ENCODE data around the gene CTDP1.
"Not testable (repeated sequence)": the region's sequence is repeated elsewhere in the genome, so short reads cannot be mapped to it uniquely, and the experiment has no call there.

Gene CTDP1

GRCh38 chr18:79725486-79725885, 45.9 kb downstream of the CTDP1 start:
- DNase-seq (ENCODE audit: low read depth in 2 of 2) = no peak

- DNase-seq (ENCODE audit: low read depth in 2 of 2) = no peak
Observed at GRCh38 chr18:79726721-79727120, 47.1 kb downstream of the CTDP1 start.

- no peak for DNase-seq (ENCODE audit: low read depth in 2 of 2)
Observed at GRCh38 chr18:79727211-79727610, 47.6 kb downstream of the CTDP1 start.

- DNase-seq (ENCODE audit: low read depth in 2 of 2) = no peak
Observed at GRCh38 chr18:79728931-79729586, 49.5 kb downstream of the CTDP1 start.

GRCh38 chr18:79729611-79730010, 50.0 kb downstream of the CTDP1 start:
- DNase-seq (ENCODE audit: low read depth in 2 of 2) = no peak

GRCh38 chr18:79730804-79731203, 51.2 kb downstream of the CTDP1 start:
- no peak for DNase-seq (ENCODE audit: low read depth in 2 of 2)

- not testable (repeated sequence) for DNase-seq (ENCODE audit: low read depth in 2 of 2)
Observed at GRCh38 chr18:79731881-79732720, 52.5 kb downstream of the CTDP1 start.

GRCh38 chr18:79732721-79733025, 53.1 kb downstream of the CTDP1 start:
- DNase-seq (ENCODE audit: low read depth in 2 of 2) = no peak

- no peak for DNase-seq (ENCODE audit: low read depth in 2 of 2)
Observed at GRCh38 chr18:79733135-79733701, 53.6 kb downstream of the CTDP1 start.

GRCh38 chr18:79733986-79734770, 54.6 kb downstream of the CTDP1 start:
- no peak for DNase-seq (ENCODE audit: low read depth in 2 of 2)

GRCh38 chr18:79735071-79735980, 55.7 kb downstream of the CTDP1 start:
- DNase-seq (ENCODE audit: low read depth in 2 of 2) = no peak

GRCh38 chr18:79736230-79736629, 56.6 kb downstream of the CTDP1 start:
- no peak for DNase-seq (ENCODE audit: low read depth in 2 of 2)

GRCh38 chr18:79736846-79737245, 57.2 kb downstream of the CTDP1 start:
- no peak for DNase-seq (ENCODE audit: low read depth in 2 of 2)

GRCh38 chr18:79737426-79737825, 57.8 kb downstream of the CTDP1 start:
- no peak for DNase-seq (ENCODE audit: low read depth in 2 of 2)

GRCh38 chr18:79738041-79738461, 58.4 kb downstream of the CTDP1 start:
- no peak for DNase-seq (ENCODE audit: low read depth in 2 of 2)

- DNase-seq (ENCODE audit: low read depth in 2 of 2) = no peak
Observed at GRCh38 chr18:79738581-79739439, 59.2 kb downstream of the CTDP1 start.

GRCh38 chr18:79739440-79739778, 59.8 kb downstream of the CTDP1 start:
- no peak for DNase-seq (ENCODE audit: low read depth in 2 of 2)

GRCh38 chr18:79740047-79740446, 60.4 kb downstream of the CTDP1 start:
- DNase-seq (ENCODE audit: low read depth in 2 of 2) = not testable (repeated sequence)

- DNase-seq (ENCODE audit: low read depth in 2 of 2) = no peak
Observed at GRCh38 chr18:79740521-79741361, 61.1 kb downstream of the CTDP1 start.

GRCh38 chr18:79741362-79741700, 61.7 kb downstream of the CTDP1 start:
- DNase-seq (ENCODE audit: low read depth in 2 of 2) = no peak

Measured in stimulated activated CD8-positive, alpha-beta memory T cell treated with anti-CD3 and anti-CD28 coated beads, Interleukin-15, amount 100 ng/mL, for 4 hours (primary cell).